ENCODE measurements around the gene ZBED4. TPM values are rescaled to one million over a fixed set of nuclear protein-coding genes. Genes with fewer than 3 reads are reported as not detected.

Gene ZBED4
- total RNA-seq, 4 donors from 2014 or later: 14.9 to 24.0 (median 20.9) TPM

DNA sequence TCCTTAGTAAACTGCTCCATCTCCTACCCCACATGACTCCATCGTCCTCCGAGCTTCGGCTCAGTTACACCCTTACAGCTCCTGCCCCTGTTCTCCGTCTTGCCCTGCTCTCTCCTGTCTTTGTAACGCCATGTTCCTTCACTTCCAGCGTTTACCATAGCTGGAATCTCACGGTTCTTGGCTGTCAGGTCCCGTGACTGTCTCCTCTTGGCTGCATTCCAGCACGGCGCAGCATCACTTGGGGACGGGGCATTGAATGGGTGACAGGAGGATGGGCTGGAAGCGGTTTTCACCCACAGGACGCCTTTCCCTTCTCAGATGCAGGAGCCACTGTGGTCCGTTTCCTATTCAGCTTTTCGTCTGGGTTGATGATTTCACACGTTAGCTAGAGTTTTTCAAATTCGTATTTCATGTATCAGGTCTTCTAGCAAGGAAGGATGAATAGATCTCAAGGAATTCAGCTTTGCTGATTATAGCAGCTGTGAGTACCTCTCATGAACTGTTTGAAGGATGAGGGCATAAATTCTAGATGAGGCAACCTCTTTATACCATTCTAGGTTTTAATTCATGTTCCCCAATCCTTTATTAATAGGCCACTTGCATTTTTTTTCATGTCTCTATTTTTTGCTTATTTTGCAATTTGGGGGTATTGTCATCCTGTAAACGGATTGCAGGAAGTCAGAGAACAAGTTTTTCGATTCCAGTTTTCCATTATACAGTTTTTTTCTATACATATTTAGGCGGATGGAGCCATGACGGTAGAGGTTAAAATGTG, 29.1 kb downstream of the ZBED4 start:
- Histone ChIP-seq H3K27me3 (no peaks in the 10 kb centered on the region), H3K4me3 (no peak overlapping the region), H3K27ac (no peak overlapping the region), H3K36me3 (peaks cover 0 to 31% (median 0%) of the 10 kb centered on the region in 3 donors), H3K4me1 (no peaks in the 10 kb centered on the region), H3K9me3 (no peaks in the 10 kb centered on the region)
- TF ChIP-seq, protein P1, sequence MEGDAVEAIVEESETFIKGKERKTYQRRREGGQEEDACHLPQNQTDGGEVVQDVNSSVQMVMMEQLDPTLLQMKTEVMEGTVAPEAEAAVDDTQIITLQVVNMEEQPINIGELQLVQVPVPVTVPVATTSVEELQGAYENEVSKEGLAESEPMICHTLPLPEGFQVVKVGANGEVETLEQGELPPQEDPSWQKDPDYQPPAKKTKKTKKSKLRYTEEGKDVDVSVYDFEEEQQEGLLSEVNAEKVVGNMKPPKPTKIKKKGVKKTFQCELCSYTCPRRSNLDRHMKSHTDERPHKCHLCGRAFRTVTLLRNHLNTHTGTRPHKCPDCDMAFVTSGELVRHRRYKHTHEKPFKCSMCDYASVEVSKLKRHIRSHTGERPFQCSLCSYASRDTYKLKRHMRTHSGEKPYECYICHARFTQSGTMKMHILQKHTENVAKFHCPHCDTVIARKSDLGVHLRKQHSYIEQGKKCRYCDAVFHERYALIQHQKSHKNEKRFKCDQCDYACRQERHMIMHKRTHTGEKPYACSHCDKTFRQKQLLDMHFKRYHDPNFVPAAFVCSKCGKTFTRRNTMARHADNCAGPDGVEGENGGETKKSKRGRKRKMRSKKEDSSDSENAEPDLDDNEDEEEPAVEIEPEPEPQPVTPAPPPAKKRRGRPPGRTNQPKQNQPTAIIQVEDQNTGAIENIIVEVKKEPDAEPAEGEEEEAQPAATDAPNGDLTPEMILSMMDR (IDR thresholded peaks at IDR 0.05): no peak
- TF ChIP-seq POLR2A (IDR thresholded peaks at IDR 0.05): no peak
- no peak for DNase-seq

DNA sequence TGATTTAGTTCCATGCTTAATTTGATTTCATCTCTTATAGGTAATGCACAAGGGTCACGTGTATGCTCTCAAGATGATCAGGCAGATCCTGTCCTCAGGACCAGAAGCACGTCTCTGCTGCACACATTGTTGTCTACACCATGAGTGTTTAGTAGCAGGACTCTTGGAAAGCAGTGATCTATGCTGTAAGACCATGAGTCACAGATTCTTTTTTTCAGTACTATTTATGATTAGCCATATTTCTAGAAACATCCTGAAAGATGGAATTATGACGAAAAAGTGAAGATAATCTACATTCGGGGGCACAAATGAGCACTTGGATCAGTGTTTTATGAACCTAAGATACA, 29.6 kb downstream of the ZBED4 start:
- Histone ChIP-seq H3K27me3 (no peaks in the 10 kb centered on the region), H3K9me3 (no peaks in the 10 kb centered on the region), H3K4me1 (no peaks in the 10 kb centered on the region), H3K27ac (no peak overlapping the region), H3K36me3 (peaks cover 0 to 31% (median 0%) of the 10 kb centered on the region in 3 donors), H3K4me3 (no peak overlapping the region)
- DNase-seq: no peak
- no peak for TF ChIP-seq POLR2A (IDR thresholded peaks at IDR 0.05)
- TF ChIP-seq, protein P1 (IDR thresholded peaks at IDR 0.05): no peak

DNA sequence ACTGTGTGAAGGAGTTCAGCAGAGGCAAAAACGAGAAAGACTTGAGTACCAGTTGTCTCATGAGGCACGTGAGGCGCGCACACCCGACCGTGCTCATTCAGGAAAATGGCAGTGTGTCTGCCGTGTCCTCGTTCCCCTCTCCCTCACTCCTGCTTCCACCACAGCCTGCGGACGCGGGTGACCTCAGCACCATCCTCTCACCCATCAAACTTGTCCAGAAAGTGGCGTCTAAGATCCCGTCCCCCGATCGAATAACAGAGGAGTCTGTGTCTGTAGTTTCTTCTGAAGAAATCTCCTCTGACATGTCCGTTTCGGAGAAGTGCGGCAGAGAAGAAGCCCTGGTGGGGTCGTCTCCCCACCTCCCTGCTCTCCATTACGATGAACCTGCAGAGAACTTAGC, 30.4 kb downstream of the ZBED4 start:
- H3K27ac ChIP-seq: no peak overlapping the region
- DNase-seq: no peak
- no peaks in the 10 kb centered on the region for H3K27me3 ChIP-seq
- no peaks in the 10 kb centered on the region for H3K4me1 ChIP-seq
- H3K36me3 ChIP-seq: peaks cover 0 to 38% (median 0%) of the 10 kb centered on the region in 3 donors
- no peaks in the 10 kb centered on the region for H3K9me3 ChIP-seq
- TF ChIP-seq, protein P1 (IDR thresholded peaks at IDR 0.05): no peak
- TF ChIP-seq POLR2A (IDR thresholded peaks at IDR 0.05): no peak
- H3K4me3 ChIP-seq: no peak overlapping the region

DNA sequence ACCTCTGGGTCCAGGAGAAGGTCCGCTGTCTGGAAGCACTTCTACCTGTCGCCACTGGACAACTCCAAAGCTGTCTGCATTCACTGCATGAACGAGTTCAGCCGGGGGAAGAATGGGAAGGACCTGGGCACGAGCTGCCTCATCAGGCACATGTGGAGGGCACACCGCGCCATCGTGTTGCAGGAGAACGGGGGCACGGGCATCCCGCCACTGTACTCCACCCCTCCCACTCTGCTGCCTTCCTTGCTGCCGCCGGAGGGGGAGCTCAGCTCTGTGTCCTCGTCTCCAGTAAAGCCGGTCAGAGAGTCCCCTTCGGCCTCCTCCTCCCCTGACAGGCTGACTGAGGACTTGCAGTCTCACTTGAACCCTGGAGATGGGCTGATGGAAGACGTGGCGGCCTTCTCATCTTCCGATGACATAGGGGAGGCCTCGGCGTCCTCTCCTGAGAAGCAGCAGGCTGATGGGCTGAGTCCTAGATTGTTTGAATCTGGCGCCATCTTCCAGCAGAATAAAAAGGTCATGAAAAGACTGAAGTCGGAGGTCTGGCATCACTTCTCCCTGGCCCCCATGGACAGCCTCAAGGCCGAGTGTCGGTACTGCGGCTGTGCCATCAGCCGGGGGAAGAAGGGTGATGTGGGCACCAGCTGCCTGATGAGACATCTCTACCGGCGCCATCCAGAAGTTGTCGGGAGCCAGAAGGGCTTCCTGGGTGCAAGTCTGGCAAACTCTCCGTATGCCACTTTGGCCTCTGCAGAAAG, 31.0 kb downstream of the ZBED4 start:
- no peak for TF ChIP-seq POLR2A (IDR thresholded peaks at IDR 0.05)
- TF ChIP-seq, protein P1 (IDR thresholded peaks at IDR 0.05): no peak
- no peaks in the 10 kb centered on the region for H3K27me3 ChIP-seq
- H3K36me3 ChIP-seq: peaks cover 0 to 40% (median 0%) of the 10 kb centered on the region in 3 donors
- no peak for DNase-seq
- H3K4me1 ChIP-seq: no peaks in the 10 kb centered on the region
- no peaks in the 10 kb centered on the region for H3K9me3 ChIP-seq
- no peak overlapping the region for H3K27ac ChIP-seq
- H3K4me3 ChIP-seq: no peak overlapping the region

DNA sequence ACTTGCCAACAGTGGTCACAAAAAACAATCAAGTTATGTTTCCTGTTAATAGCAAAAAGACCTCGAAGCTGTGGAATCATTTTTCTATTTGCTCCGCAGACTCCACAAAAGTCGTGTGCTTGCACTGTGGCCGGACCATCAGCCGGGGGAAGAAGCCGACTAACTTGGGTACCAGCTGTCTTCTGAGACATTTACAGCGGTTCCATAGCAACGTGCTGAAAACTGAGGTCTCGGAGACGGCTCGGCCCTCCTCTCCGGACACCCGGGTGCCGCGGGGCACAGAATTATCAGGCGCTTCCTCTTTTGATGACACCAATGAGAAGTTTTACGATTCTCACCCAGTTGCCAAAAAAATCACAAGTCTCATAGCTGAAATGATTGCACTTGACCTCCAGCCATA, 31.6 kb downstream of the ZBED4 start:
- Histone ChIP-seq H3K36me3 (peaks cover 0 to 40% (median 0%) of the 10 kb centered on the region in 3 donors), H3K4me1 (no peaks in the 10 kb centered on the region), H3K4me3 (no peak overlapping the region), H3K9me3 (no peaks in the 10 kb centered on the region), H3K27me3 (no peaks in the 10 kb centered on the region), H3K27ac (no peak overlapping the region)
- no peak for TF ChIP-seq POLR2A (IDR thresholded peaks at IDR 0.05)
- TF ChIP-seq, protein P1 (IDR thresholded peaks at IDR 0.05): no peak
- DNase-seq: no peak

All from Peyer's patch (tissue), 4 donors.